HAP-1 (cell line): ENCODE data around the gene ZSCAN9.

Experiments
- DNase-seq, 2 experiments: peaks; one replicate each; pipeline ENCODE4 v3.0.0-alpha.2; 2016 to 2020; ENCODE audit warnings: low spot score in 2 of 2
- H3K27me3 ChIP-seq: fragments of 250-450 bp; sonication (Bioruptor Pico); 2 replicates; pipeline ENCODE4 v1.5.1; 2020; ENCODE audit warnings: low read depth, mild to moderate bottlenecking, moderate library complexity
- H3K36me3 ChIP-seq: fragments of 250-450 bp; sonication (Bioruptor Pico); replicated peaks from 2 replicates; pipeline ENCODE4 v1.5.1; 2020; ENCODE audit warnings: mild to moderate bottlenecking
- H3K4me1 ChIP-seq: fragments of 250-450 bp; sonication (Bioruptor Pico); 2 replicates; pipeline ENCODE4 v1.5.1; 2020; ENCODE audit warnings: mild to moderate bottlenecking
- H3K4me3 ChIP-seq: fragments of 250-450 bp; sonication (Bioruptor Pico); 2 replicates; pipeline ENCODE4 v1.5.1; 2020; ENCODE audit warnings: mild to moderate bottlenecking, moderate library complexity
- H3K9me3 ChIP-seq: fragments of 250-450 bp; sonication (Bioruptor Pico); 2 replicates; pipeline ENCODE4 v1.5.1; 2020; ENCODE audit warnings: mild to moderate bottlenecking, moderate library complexity
- in situ Hi-C: fragments of 300-500 bp; cut with MboI; formaldehyde crosslinking; loops from 3 replicates; pipeline ENCODE4 v1.14.3; 2020; ENCODE audit warnings: low sequenced_read_pairs, inconsistent platforms, mixed read lengths

ZSCAN9 gene

DNA sequence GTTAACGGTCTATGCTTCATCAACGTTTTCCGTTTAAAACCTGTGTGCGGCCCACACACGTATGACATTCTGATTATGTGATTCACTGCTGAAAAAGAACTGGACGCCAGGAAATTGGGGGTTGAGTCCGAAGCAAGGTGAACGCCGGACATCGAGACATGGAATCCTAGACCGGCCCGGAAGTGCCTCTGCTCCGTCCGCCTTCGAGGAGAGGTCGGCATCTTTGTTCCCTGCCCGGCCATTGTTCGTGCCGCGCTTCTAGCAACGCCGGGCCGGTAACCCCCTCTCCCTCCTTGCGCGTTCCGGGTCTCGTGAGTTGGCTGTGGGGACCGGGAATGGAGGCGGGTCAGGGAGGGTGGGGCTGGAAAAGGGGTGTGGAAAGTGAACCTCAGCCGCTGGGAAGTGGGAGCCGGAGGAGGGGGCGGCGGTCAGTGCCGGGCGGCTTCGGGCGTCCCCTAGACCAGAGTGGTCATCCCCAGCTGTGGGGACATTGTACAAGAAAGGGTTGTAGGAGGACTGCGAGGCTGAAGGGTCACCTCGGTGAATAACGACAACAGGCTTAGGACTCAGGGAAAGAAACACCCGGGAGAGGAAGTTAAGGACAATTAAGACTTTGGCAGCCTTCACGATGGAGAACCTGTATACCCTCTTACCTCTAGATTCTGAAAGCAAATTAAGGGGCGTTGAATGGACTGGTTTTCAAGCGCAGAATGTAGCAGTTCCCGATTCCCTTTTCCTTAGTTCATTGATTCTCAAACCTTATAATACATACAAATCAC is at the start of gene ZSCAN9:
Gene ZSCAN9 (plus strand): TSS at position 220 of the 779 bp plus-strand sequence. CDS start 1,810 bp downstream, outside the sequence.
- Histone ChIP-seq H3K4me1 (peaks cover 9% of the 10 kb centered on the region), H3K9me3 (no peaks in the 10 kb centered on the region), H3K4me3 (peak within 1 kb of the TSS; percentile 65), H3K36me3 (peaks cover 26% of the 10 kb centered on the region), H3K27me3 (no peaks in the 10 kb centered on the region)
- peak; percentile 85 to 92 for DNase-seq
- in situ Hi-C loops = no loop called here

- H3K27me3 ChIP-seq = no peaks in the 10 kb centered on the region; the same call in 1 of the 2 replicates
- H3K4me1 ChIP-seq = no peaks in the 10 kb centered on the region
- no peak for DNase-seq
- no peak overlapping the region for H3K4me3 ChIP-seq
- in situ Hi-C loops = no loop called here
- no peaks in the 10 kb centered on the region for H3K36me3 ChIP-seq
- H3K9me3 ChIP-seq = no peaks in the 10 kb centered on the region
Observed at GRCh38 chr6:28176373-28176772, 48.7 kb upstream of the ZSCAN9 start.

GRCh38 chr6:28182255-28182654 is 42.8 kb upstream of the ZSCAN9 start:
- no peak for DNase-seq
- no peaks in the 10 kb centered on the region; the same call in 1 of the 2 replicates for H3K27me3 ChIP-seq
- no peaks in the 10 kb centered on the region for H3K36me3 ChIP-seq
- in situ Hi-C loops = no loop called here
- no peak overlapping the region for H3K4me3 ChIP-seq
- H3K4me1 ChIP-seq = no peaks in the 10 kb centered on the region
- no peaks in the 10 kb centered on the region for H3K9me3 ChIP-seq

DNA sequence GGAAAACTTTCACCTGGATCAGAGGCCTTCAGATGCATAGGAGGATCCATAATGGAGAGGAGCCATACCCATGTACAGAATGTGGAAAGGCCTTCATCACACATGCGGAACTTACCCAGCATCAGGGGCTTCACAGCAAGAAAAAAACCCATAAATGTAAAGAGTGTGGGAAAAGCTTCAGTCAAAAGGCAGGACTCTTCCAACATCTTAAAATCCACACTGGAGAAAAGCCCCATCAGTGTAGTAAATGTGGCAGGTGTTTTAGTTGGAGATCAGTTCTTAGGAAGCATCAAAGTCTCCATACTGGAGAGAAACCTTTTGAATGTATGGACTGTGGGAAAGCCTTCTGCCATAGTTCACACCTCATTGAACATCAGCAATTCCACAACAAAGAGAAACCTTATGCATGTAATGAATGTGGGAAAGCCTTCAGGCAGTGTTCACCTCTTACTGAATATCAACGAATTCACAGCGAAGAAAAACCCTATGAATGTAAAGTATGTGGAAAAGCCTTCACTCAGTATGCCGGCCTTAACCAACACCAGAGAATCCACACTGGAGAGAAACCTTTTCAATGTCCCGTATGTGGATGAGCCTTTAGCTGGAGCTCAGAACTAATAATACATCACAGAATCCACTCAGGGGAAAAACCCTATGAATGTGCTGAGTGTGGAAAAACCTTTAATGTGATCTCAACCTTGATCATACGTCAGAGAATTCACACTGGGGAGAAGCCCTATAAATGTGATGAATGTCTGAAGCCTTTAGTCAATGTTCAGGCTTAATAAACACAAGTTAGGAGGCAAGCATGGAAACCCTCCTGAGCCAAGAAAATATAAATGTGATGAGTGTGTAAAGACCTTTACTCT is 36.7 kb upstream of the ZSCAN9 start:
- Histone ChIP-seq H3K36me3 (no peaks in the 10 kb centered on the region), H3K4me1 (no peaks in the 10 kb centered on the region), H3K27me3 (no peaks in the 10 kb centered on the region), H3K4me3 (no peak overlapping the region), H3K9me3 (peaks cover 5% of the 10 kb centered on the region; the same call in 1 of the 2 replicates)
- in situ Hi-C loops = no loop called here
- DNase-seq = no peak

DNA sequence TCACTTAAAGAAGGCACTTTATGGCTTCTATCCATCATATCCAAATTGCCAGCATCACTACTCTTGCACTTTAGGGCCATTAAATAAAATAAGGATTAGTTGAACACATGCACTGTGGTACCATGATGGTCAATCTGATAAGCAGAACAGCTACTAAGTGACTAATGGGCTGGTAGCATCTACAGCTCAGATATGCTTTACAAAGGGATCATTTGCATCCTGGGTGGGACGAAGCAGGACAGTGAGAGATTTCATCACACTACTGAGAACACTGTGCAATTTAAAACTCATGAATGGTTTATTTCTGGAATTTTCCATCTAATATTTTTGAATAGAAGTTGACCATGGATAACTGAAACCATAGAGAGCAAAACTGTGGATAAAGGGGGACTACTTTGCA is 25.1 kb upstream of the ZSCAN9 start:
- no peaks in the 10 kb centered on the region for H3K9me3 ChIP-seq
- no peaks in the 10 kb centered on the region for H3K36me3 ChIP-seq
- DNase-seq = no peak
- in situ Hi-C loops = no loop called here
- no peaks in the 10 kb centered on the region for H3K4me1 ChIP-seq
- H3K4me3 ChIP-seq = no peak overlapping the region
- peaks cover 8% of the 10 kb centered on the region for H3K27me3 ChIP-seq

DNA sequence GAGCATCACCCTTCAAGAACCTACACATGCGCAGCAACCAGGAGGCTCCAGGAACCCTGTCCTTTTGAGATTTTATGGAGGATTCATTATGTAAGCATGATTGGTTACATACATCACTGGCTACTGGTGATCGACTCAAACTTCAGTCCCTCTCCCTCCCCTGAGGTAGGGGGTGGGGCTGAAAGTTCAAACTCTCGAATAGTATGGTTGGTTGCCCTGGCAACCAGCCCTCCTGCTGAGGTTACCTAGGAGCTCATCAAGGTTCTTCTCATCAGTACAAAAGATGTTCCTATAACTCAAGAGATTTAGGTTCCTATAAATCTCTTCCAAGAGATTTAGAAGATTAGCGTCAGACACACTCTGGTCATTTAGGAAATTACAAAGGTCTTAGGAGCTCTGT is 21.9 kb upstream of the ZSCAN9 start:
- in situ Hi-C loops = no loop called here
- DNase-seq = peak in 1 of 2 experiments; percentile 19
- peaks cover 21% of the 10 kb centered on the region for H3K27me3 ChIP-seq
- no peaks in the 10 kb centered on the region for H3K4me1 ChIP-seq
- no peaks in the 10 kb centered on the region for H3K36me3 ChIP-seq
- H3K9me3 ChIP-seq = no peaks in the 10 kb centered on the region
- H3K4me3 ChIP-seq = no peak overlapping the region

DNA sequence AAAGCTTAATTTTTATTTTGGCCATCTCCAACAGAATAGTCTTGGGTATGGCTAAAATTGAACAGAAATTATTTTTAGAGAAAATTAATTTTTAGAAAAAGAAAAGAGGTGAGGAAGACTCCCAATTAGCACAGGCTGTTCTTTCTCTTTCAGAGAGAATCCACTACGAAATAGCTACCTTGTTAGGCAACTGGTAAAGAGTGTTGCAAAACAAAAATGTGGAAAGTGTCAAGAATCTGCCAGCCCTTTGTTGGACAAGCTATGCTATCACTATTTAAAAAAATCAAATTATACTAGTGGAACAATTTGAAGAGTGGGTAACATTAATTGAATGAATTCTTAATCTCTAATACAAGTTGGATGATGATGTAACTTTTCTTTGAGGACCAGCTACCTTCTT is 19.2 kb upstream of the ZSCAN9 start:
- peaks cover 34% of the 10 kb centered on the region for H3K27me3 ChIP-seq
- DNase-seq = no peak
- H3K4me1 ChIP-seq = no peaks in the 10 kb centered on the region
- H3K4me3 ChIP-seq = no peak overlapping the region
- in situ Hi-C loops = no loop called here
- H3K36me3 ChIP-seq = no peaks in the 10 kb centered on the region
- H3K9me3 ChIP-seq = no peaks in the 10 kb centered on the region

GRCh38 chr6:28206527-28206926 is 18.5 kb upstream of the ZSCAN9 start:
- peaks cover 34% of the 10 kb centered on the region for H3K27me3 ChIP-seq
- in situ Hi-C loops = no loop called here
- H3K36me3 ChIP-seq = no peaks in the 10 kb centered on the region

DNA sequence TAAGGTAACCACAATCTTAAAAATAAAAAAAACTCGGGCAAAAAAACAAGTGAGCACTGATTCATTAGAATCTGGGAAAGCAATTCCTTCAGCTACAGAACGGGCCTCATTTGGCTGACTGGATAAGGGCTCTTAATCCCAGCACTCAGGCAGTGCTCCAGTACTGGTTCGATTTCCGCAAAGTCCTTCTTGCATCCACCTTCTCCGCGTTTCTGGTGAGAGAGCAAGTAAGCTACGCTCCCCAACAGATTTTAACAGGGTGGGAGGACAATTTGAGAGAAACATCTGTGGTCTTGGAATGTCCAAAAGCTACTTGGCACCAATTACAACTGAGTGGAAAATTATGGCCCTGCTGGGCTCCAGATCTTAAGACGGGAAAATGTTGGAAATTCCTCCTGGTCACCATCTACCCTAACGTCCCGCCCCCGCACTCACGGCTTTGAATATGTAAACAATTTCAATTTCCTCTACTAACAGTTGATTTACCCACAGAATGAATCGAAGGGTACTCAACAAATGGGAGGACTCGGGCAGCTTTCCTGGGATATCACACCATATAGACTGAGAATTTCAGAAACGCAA is 18.1 kb upstream of the ZSCAN9 start:
- H3K36me3 ChIP-seq = no peaks in the 10 kb centered on the region
- no peak for DNase-seq
- in situ Hi-C loops = no loop called here
- H3K9me3 ChIP-seq = no peaks in the 10 kb centered on the region
- H3K4me3 ChIP-seq = no peak overlapping the region
- H3K27me3 ChIP-seq = peaks cover 34% of the 10 kb centered on the region
- no peaks in the 10 kb centered on the region for H3K4me1 ChIP-seq

More at GRCh38 chr6:28206527-28206926, 18.5 kb upstream of the ZSCAN9 start:
- H3K9me3 ChIP-seq = no peaks in the 10 kb centered on the region
- no peak overlapping the region for H3K4me3 ChIP-seq
- no peaks in the 10 kb centered on the region for H3K4me1 ChIP-seq
- DNase-seq = no peak

GRCh38 chr6:28207510-28208110 is 17.5 kb upstream of the ZSCAN9 start:
- no peaks in the 10 kb centered on the region for H3K4me1 ChIP-seq
- peak in 1 of 2 experiments; percentile 35 for DNase-seq
- peaks cover 34% of the 10 kb centered on the region for H3K27me3 ChIP-seq
- peak overlapping the region; percentile 24 for H3K4me3 ChIP-seq
- no peaks in the 10 kb centered on the region for H3K9me3 ChIP-seq
- no peaks in the 10 kb centered on the region for H3K36me3 ChIP-seq
- in situ Hi-C loops = no loop called here

- in situ Hi-C loops = no loop called here
- Histone ChIP-seq H3K4me3 (peak overlapping the region; percentile 24), H3K9me3 (no peaks in the 10 kb centered on the region), H3K36me3 (no peaks in the 10 kb centered on the region), H3K4me1 (no peaks in the 10 kb centered on the region), H3K27me3 (peaks cover 34% of the 10 kb centered on the region)
- peak in 1 of 2 experiments; percentile 43 for DNase-seq
Observed at GRCh38 chr6:28208111-28208659, 16.9 kb upstream of the ZSCAN9 start.

- peaks cover 30% of the 10 kb centered on the region for H3K27me3 ChIP-seq
- DNase-seq = no peak
Observed at GRCh38 chr6:28209753-28210535, 15.1 kb upstream of the ZSCAN9 start.

More at GRCh38 chr6:28209753-28210535, 15.1 kb upstream of the ZSCAN9 start:
- Histone ChIP-seq H3K4me3 (no peak overlapping the region), H3K9me3 (no peaks in the 10 kb centered on the region), H3K4me1 (no peaks in the 10 kb centered on the region), H3K36me3 (no peaks in the 10 kb centered on the region)
- in situ Hi-C loops = no loop called here
